Activated CD4-positive, alpha-beta T cell treated with anti-CD3 and anti-CD28 coated beads for 48 hours (primary cell): ENCODE measurements around the gene FSD2.
"Not testable (repeated sequence)": the region's sequence is repeated elsewhere in the genome, so short reads cannot be mapped to it uniquely, and the experiment has no call there.

Experiments
- DNase-seq: peaks from one replicate; pipeline ENCODE4 v3.0.0-alpha.2; 2020

FSD2 gene

GRCh38 chr15:82830427-82831173, 24.7 kb upstream of the FSD2 start:
- no peak for DNase-seq

GRCh38 chr15:82829234-82829633, 23.4 kb upstream of the FSD2 start:
- no peak for DNase-seq

- DNase-seq = no peak
Observed at GRCh38 chr15:82828075-82828474, 22.2 kb upstream of the FSD2 start.

- DNase-seq = no peak
Observed at GRCh38 chr15:82823049-82823448, 17.2 kb upstream of the FSD2 start.

GRCh38 chr15:82821851-82822250, 16.0 kb upstream of the FSD2 start:
- not testable (repeated sequence) for DNase-seq

GRCh38 chr15:82821396-82821795, 15.5 kb upstream of the FSD2 start:
- not testable (repeated sequence) for DNase-seq

GRCh38 chr15:82820128-82820527, 14.3 kb upstream of the FSD2 start:
- DNase-seq = no peak

GRCh38 chr15:82812994-82813393, 7.1 kb upstream of the FSD2 start:
- no peak for DNase-seq

GRCh38 chr15:82810890-82811426, 5.1 kb upstream of the FSD2 start:
- DNase-seq = peak; percentile 51

GRCh38 chr15:82810061-82810889, 4.4 kb upstream of the FSD2 start:
- peak; percentile 41 for DNase-seq

GRCh38 chr15:82809308-82810060, 3.6 kb upstream of the FSD2 start, which contains the start of gene WHAMM:
Gene WHAMM (plus strand): TSS chr15:82809628. CDS start chr15:82809727, 99 bp downstream.
- DNase-seq = peak; percentile 96

GRCh38 chr15:82808634-82809041, 2.8 kb upstream of the FSD2 start:
- no peak for DNase-seq

GRCh38 chr15:82807920-82808633, 2.2 kb upstream of the FSD2 start:
- no peak for DNase-seq

GRCh38 chr15:82804575-82804949, 1.3 kb downstream of the FSD2 start:
- no peak for DNase-seq

GRCh38 chr15:82803793-82804574, 1.9 kb downstream of the FSD2 start:
- no peak for DNase-seq

- DNase-seq = no peak
Observed at GRCh38 chr15:82802497-82802896, 3.4 kb downstream of the FSD2 start.

GRCh38 chr15:82799183-82799841, 6.6 kb downstream of the FSD2 start:
- DNase-seq = no peak

- no peak for DNase-seq
Observed at GRCh38 chr15:82798531-82799166, 7.2 kb downstream of the FSD2 start.

GRCh38 chr15:82798104-82798503, 7.8 kb downstream of the FSD2 start:
- DNase-seq = no peak

GRCh38 chr15:82793737-82794136, 12.1 kb downstream of the FSD2 start:
- DNase-seq = no peak
